Smooth muscle cell (in vitro differentiated cells): ENCODE results near the gene ITGB3. TPM values are rescaled to one million over a fixed set of nuclear protein-coding genes. Genes with fewer than 3 reads are reported as not detected.

Experiments used
- DNase-seq: peaks from one replicate; lab custom pipeline; 2025; ENCODE audit not compliant: unreplicated experiment; lab: John Stamatoyannopoulos, UW
- H2AFZ ChIP-seq: fragments of 200-600 bp; sonication (generic); 2 replicates; pipeline ENCODE4 v1.6.0; 2016; ENCODE audit warnings: antibody characterized with exemption, low read depth, mild to moderate bottlenecking
- H3F3A ChIP-seq: fragments of 200-600 bp; sonication (generic); 2 replicates; pipeline ENCODE4 v1.6.0; 2017; ENCODE audit warnings: antibody characterized with exemption, low read depth
- H3K27ac ChIP-seq: fragments of 200-600 bp; sonication (generic); 2 replicates; pipeline ENCODE4 v1.5.1; 2016; ENCODE audit warnings: low read depth, mild to moderate bottlenecking
- H3K27me3 ChIP-seq: fragments of 200-600 bp; sonication (generic); 2 replicates; pipeline ENCODE4 v1.6.1; 2016; ENCODE audit warnings: low read depth, mild to moderate bottlenecking
- H3K36me3 ChIP-seq: fragments of 200-600 bp; sonication (generic); 2 replicates; pipeline ENCODE4 v1.5.1; 2016; ENCODE audit warnings: low read depth
- H3K4me1 ChIP-seq: fragments of 200-600 bp; sonication (generic); 2 replicates; pipeline ENCODE4 v1.5.1; 2016; ENCODE audit warnings: low read depth
- H3K4me2 ChIP-seq: fragments of 200-600 bp; sonication (generic); 2 replicates; pipeline ENCODE4 v1.6.0; 2016; ENCODE audit warnings: mild to moderate bottlenecking
- H3K4me3 ChIP-seq: fragments of 200-600 bp; sonication (generic); 2 replicates; pipeline ENCODE4 v1.5.1; 2016; ENCODE audit warnings: mild to moderate bottlenecking
- H3K79me2 ChIP-seq: fragments of 200-600 bp; sonication (generic); 2 replicates; pipeline ENCODE4 v1.6.0; 2016; ENCODE audit warnings: low read depth, mild to moderate bottlenecking
- H3K9ac ChIP-seq: fragments of 200-600 bp; sonication (generic); 2 replicates; pipeline ENCODE4 v1.6.0; 2016; ENCODE audit warnings: low read depth
- H3K9me3 ChIP-seq: fragments of 200-600 bp; sonication (generic); replicated peaks from 2 replicates; pipeline ENCODE4 v1.5.1; 2016; ENCODE audit warnings: low read depth
- H4K20me1 ChIP-seq: fragments of 200-600 bp; sonication (generic); 2 replicates; pipeline ENCODE4 v1.6.0; 2016; ENCODE audit warnings: low read depth
- WGBS: methylation state at CpG from one replicate; pipeline ENCODE4 v1.1.7; 2016; ENCODE audit warnings: low lambda C conversion rate; 5-methylcytosine and 5-hydroxymethylcytosine counted together
- polyA plus RNA-seq: library from polyadenylated mRNA; unstranded; fragments of >200 nt; fragmentation: Nextera tagmentation; extraction: Ambion mirVana; gene quantifications from 2 replicates; pipeline ENCODE4 v1.2.1, GENCODE V29; 2016
- total RNA-seq: library from RNA; depleted of rRNA; stranded (reverse); fragments of >200 nt; gene quantifications from 2 replicates; pipeline ENCODE4 v1.2.3, GENCODE V29; 2014
- TF ChIP-seq, protein P1 (sequence below): fragments of 200-600 bp; sonication (generic); IDR thresholded peaks from 2 replicates; pipeline ENCODE4 v1.5.1; 2017; ENCODE audit warnings: borderline replicate concordance, mild to moderate bottlenecking, antibody characterized with exemption; ENCODE audit not compliant: insufficient read depth, poor library complexity, severe bottlenecking

Gene ITGB3
- total and polyA plus RNA-seq, 2 experiments from 2014 or later = 3.9 to 7.9 TPM

DNA sequence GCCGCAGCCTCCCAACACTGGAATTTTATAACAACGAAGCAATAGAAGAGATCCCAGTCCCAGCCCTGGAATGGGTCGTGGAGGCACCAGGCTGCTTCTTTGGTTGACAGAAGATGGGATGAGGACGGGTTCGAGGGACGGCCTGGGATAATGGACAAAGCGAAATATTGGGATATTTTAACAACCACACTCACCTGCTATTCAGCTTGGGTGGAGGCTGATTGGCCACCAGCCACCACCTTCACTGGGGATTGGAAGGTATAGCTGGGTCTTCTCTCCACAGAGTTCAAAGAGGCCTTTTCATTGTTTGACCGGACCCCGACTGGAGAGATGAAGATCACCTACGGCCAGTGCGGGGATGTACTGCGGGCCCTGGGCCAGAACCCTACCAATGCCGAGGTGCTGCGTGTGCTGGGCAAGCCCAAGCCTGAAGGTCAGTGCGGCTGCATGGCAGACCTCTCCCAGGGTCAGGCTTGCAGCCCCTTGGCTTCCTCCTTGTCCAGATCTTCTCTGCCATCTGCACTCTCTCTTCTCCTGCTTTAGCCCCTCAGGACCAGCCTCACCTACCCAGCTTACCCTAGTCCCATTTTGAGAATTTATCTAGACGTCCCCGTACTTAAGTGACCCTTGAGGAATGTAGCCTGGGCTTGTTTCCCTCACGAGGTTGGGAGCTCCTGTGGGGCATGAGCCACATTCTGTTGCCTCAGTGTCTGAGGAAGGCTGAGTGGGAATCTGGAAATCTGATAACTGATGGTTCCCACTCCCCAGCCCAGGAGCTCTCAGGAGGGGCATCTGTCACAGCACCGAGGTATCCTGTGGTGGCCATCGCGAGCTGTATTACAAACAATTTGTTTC, 33.8 kb upstream of the ITGB3 start:
- H3K79me2 ChIP-seq = no peaks in the 10 kb centered on the region
- no peak overlapping the region for H3K4me2 ChIP-seq
- H3K36me3 ChIP-seq = no peaks in the 10 kb centered on the region
- H3K27me3 ChIP-seq = no peaks in the 10 kb centered on the region
- H3K4me1 ChIP-seq = no peaks in the 10 kb centered on the region
- H2AFZ ChIP-seq = no peak overlapping the region
- DNase-seq = no peak
- H3F3A ChIP-seq = no peaks in the 10 kb centered on the region
- 84% methylated on average over 21 of the region's 21 CpGs for WGBS
- no peaks in the 10 kb centered on the region for H4K20me1 ChIP-seq
- H3K27ac ChIP-seq = no peak overlapping the region
- no peaks in the 10 kb centered on the region for H3K9me3 ChIP-seq
- TF ChIP-seq, protein P1, sequence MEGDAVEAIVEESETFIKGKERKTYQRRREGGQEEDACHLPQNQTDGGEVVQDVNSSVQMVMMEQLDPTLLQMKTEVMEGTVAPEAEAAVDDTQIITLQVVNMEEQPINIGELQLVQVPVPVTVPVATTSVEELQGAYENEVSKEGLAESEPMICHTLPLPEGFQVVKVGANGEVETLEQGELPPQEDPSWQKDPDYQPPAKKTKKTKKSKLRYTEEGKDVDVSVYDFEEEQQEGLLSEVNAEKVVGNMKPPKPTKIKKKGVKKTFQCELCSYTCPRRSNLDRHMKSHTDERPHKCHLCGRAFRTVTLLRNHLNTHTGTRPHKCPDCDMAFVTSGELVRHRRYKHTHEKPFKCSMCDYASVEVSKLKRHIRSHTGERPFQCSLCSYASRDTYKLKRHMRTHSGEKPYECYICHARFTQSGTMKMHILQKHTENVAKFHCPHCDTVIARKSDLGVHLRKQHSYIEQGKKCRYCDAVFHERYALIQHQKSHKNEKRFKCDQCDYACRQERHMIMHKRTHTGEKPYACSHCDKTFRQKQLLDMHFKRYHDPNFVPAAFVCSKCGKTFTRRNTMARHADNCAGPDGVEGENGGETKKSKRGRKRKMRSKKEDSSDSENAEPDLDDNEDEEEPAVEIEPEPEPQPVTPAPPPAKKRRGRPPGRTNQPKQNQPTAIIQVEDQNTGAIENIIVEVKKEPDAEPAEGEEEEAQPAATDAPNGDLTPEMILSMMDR = no peak
- no peak overlapping the region for H3K9ac ChIP-seq
- H3K4me3 ChIP-seq = no peak overlapping the region

DNA sequence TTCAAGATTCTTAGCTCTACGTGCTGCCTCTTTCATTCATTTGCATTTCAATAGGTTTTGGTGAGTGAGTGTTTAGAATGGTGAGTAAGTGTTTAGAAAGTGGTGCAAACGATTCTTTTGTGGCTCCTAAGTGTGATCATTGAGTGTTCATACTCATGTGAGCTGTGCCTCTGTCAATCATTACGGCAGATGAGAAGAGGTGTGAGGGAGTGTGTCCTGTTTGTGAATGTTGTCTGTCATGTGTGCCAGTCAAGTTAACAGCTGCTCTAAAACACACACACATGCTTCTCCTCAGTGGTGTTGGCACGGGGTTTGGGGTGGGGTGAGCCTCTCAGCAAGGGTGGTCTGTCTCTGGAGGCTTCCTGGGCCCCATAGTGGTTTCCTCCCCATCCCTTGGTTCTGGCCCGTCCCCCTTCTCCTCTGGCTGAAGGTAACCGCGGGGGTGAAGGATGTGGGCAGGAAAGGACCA, 33.1 kb upstream of the ITGB3 start:
- Histone ChIP-seq H3K4me2 (no peak overlapping the region), H3K9ac (no peak overlapping the region), H3F3A (no peaks in the 10 kb centered on the region), H3K9me3 (no peaks in the 10 kb centered on the region), H4K20me1 (no peaks in the 10 kb centered on the region), H3K4me1 (no peaks in the 10 kb centered on the region), H3K36me3 (no peaks in the 10 kb centered on the region), H3K27ac (no peak overlapping the region), H3K79me2 (no peaks in the 10 kb centered on the region), H2AFZ (no peak overlapping the region), H3K4me3 (no peak overlapping the region), H3K27me3 (no peaks in the 10 kb centered on the region)
- no peak for DNase-seq
- TF ChIP-seq, protein P1 = no peak
- 73% methylated on average over 7 of the region's 7 CpGs for WGBS

DNA sequence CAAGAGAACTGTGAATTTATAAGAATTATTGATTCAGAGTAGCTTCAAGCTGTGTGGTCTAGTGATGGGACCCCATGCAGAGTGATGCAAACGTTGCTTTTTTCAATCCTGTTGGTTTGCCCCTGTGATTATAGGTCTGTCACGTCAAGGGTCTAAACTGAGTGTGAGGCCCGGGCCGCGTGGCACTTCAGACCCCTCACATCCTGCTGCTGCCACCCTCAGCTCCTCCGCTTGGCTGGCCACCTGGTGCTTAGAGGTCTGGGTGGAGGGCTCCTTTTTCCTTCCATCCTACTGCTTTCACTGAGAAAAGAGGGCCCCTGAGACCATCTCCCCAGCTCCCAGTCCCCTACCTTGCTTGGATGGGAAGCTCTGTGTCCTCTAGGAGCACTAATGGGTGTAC, 32.5 kb upstream of the ITGB3 start:
- Histone ChIP-seq H3K9ac (no peak overlapping the region), H3K27ac (no peak overlapping the region), H3K4me2 (no peak overlapping the region), H3F3A (no peaks in the 10 kb centered on the region), H3K9me3 (no peaks in the 10 kb centered on the region), H4K20me1 (no peaks in the 10 kb centered on the region), H3K27me3 (no peaks in the 10 kb centered on the region), H3K4me3 (no peak overlapping the region), H2AFZ (no peak overlapping the region), H3K4me1 (no peaks in the 10 kb centered on the region), H3K36me3 (no peaks in the 10 kb centered on the region), H3K79me2 (no peaks in the 10 kb centered on the region)
- WGBS = 90% methylated on average over 6 of the region's 6 CpGs
- TF ChIP-seq, protein P1 = no peak
- DNase-seq = no peak
